Measurements from ENCODE around the gene ZHX3. TPM values are rescaled to one million over a fixed set of nuclear protein-coding genes. Genes with fewer than 3 reads are reported as not detected.

Gene ZHX3
- total RNA-seq, 1 experiment from 2014 or later = 22.7 TPM

DNA sequence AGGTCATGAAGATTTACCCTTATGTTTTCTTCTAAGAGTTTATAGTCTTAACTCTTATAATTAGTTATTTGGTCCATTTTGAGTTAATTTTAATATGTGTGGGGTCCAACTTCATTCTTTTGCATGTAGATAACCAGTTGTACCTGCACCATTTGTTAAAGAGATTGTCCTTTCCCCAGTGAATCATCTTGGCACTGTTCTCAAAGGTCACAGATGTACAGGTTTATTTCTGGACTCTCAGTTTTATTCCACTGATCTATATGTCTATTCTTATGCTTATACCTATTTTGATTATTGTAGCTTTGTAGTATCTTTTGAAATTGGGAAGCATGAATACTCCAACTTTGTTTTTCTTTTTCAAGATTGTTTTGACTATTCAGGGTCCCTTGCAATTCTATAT, 44.1 kb downstream of the ZHX3 start:
- TF ChIP-seq, protein P1, sequence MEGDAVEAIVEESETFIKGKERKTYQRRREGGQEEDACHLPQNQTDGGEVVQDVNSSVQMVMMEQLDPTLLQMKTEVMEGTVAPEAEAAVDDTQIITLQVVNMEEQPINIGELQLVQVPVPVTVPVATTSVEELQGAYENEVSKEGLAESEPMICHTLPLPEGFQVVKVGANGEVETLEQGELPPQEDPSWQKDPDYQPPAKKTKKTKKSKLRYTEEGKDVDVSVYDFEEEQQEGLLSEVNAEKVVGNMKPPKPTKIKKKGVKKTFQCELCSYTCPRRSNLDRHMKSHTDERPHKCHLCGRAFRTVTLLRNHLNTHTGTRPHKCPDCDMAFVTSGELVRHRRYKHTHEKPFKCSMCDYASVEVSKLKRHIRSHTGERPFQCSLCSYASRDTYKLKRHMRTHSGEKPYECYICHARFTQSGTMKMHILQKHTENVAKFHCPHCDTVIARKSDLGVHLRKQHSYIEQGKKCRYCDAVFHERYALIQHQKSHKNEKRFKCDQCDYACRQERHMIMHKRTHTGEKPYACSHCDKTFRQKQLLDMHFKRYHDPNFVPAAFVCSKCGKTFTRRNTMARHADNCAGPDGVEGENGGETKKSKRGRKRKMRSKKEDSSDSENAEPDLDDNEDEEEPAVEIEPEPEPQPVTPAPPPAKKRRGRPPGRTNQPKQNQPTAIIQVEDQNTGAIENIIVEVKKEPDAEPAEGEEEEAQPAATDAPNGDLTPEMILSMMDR (IDR thresholded peaks at IDR 0.05; ENCODE audit: unreplicated experiment) = no peak
- H3K4me1 Mint-ChIP-seq (ENCODE audit: low read depth, unreplicated experiment) = peaks cover 16% of the 10 kb centered on the region
- H3K27ac Mint-ChIP-seq (ENCODE audit: unreplicated experiment) = no peak overlapping the region
- BruUV-seq (replicated peaks) = no TSS peak
- H3K36me3 Mint-ChIP-seq (ENCODE audit: insufficient read depth, unreplicated experiment) = no peaks in the 10 kb centered on the region
- H3K9me3 Mint-ChIP-seq (ENCODE audit: low read depth, unreplicated experiment) = no peaks in the 10 kb centered on the region
- intact Hi-C loops (cut with micrococcal nuclease; ENCODE audit: unreplicated experiment) = no loop called here
- no peak overlapping the region for H3K4me3 Mint-ChIP-seq (ENCODE audit: low read depth, unreplicated experiment)
- CTCF ChIA-PET = no interaction called here
- H3K27me3 Mint-ChIP-seq (ENCODE audit: unreplicated experiment) = no peaks in the 10 kb centered on the region
- no peak for DNase-seq

DNA sequence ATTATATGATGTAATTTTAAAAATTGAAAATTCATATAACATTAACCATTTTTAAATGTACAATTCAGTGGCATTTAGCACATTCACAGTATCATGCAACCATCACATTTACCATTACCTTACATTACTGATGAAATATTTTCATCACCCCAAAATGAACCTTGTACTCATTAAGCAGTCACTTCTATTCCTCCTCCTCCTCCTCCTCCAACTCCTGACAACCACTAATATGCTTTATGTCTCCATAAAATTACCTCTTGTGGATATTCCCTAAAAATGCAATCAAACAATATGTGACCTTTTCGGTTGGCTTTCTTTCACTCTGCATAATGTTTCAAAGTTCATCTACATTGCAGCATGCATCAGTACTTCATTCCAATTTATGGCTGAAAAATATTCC, 45.2 kb downstream of the ZHX3 start:
- Mint-ChIP-seq H3K27ac (ENCODE audit: unreplicated experiment) (no peak overlapping the region), H3K27me3 (ENCODE audit: unreplicated experiment) (no peaks in the 10 kb centered on the region), H3K9me3 (ENCODE audit: low read depth, unreplicated experiment) (no peaks in the 10 kb centered on the region), H3K36me3 (ENCODE audit: insufficient read depth, unreplicated experiment) (no peaks in the 10 kb centered on the region), H3K4me3 (ENCODE audit: low read depth, unreplicated experiment) (no peak overlapping the region), H3K4me1 (ENCODE audit: low read depth, unreplicated experiment) (peaks cover 19% of the 10 kb centered on the region)
- TF ChIP-seq, protein P1 (IDR thresholded peaks at IDR 0.05; ENCODE audit: unreplicated experiment) = no peak
- CTCF ChIA-PET = no interaction called here
- intact Hi-C loops (cut with micrococcal nuclease; ENCODE audit: unreplicated experiment) = no loop called here
- no TSS peak for BruUV-seq (replicated peaks)
- DNase-seq = no peak

DNA sequence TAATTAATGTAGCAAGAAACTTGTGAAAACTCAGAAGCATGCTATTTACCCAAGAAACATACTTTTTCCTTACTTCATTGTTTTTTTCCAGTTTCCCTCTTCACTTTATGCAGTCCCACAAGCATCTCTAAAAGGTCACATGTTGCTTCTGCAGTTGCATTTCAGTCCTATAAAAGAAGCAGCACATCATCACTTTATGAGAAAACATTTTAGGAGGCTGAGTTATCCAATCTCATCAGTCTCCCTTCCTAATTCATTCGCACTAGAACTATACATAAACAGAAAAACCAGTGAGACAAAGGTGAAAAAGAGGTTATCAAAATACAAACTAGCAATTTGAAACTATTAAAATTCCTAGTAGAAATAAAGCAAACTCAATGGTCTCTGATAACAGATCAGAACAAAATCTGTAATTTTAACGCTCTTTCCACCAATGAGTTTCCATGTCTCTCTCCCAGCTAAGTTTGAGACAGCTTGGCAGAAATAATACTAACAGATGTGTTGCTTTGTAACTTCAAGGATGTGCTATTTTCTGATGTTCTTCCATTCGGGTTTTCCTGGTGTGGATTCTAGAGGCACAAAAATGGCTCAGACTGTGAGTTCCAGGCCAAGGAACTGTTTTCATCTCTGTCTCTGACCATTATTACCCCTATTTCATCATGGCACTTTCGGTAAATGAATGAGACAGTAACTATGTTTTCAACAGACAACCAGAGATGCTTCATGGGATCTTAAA, 48.4 kb downstream of the ZHX3 start:
- no peaks in the 10 kb centered on the region for H3K36me3 Mint-ChIP-seq (ENCODE audit: insufficient read depth, unreplicated experiment)
- peaks cover 11% of the 10 kb centered on the region for H3K4me1 Mint-ChIP-seq (ENCODE audit: low read depth, unreplicated experiment)
- BruUV-seq (replicated peaks) = no TSS peak
- CTCF ChIA-PET = no interaction called here
- TF ChIP-seq, protein P1 (IDR thresholded peaks at IDR 0.05; ENCODE audit: unreplicated experiment) = no peak
- no peak overlapping the region for H3K4me3 Mint-ChIP-seq (ENCODE audit: low read depth, unreplicated experiment)
- no peaks in the 10 kb centered on the region for H3K27me3 Mint-ChIP-seq (ENCODE audit: unreplicated experiment)
- no peak overlapping the region for H3K27ac Mint-ChIP-seq (ENCODE audit: unreplicated experiment)
- no peaks in the 10 kb centered on the region for H3K9me3 Mint-ChIP-seq (ENCODE audit: low read depth, unreplicated experiment)
- intact Hi-C loops (cut with micrococcal nuclease; ENCODE audit: unreplicated experiment) = no loop called here
- no peak for DNase-seq

DNA sequence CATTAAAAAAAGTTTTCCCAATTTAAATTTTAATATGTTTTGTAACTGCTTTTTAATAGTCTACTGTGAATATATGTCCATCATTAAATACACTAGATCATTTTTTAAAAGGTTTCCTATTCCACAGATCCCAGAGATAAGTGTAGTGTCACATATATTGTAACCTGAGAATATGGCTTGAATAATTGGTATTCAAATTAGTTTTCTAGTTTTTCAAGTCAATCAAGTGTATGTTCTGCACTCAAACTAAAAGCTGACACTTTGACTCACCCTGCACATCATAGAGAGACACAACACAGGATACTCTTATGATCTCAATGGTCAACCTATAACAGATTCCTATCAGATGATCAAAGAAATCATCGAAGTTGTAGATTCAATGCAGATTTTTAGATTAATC, 49.1 kb downstream of the ZHX3 start:
- CTCF ChIA-PET = no interaction called here
- H3K36me3 Mint-ChIP-seq (ENCODE audit: insufficient read depth, unreplicated experiment) = no peaks in the 10 kb centered on the region
- BruUV-seq (replicated peaks) = no TSS peak
- H3K9me3 Mint-ChIP-seq (ENCODE audit: low read depth, unreplicated experiment) = no peaks in the 10 kb centered on the region
- no peak overlapping the region for H3K4me3 Mint-ChIP-seq (ENCODE audit: low read depth, unreplicated experiment)
- no peaks in the 10 kb centered on the region for H3K27me3 Mint-ChIP-seq (ENCODE audit: unreplicated experiment)
- H3K4me1 Mint-ChIP-seq (ENCODE audit: low read depth, unreplicated experiment) = peaks cover 11% of the 10 kb centered on the region
- H3K27ac Mint-ChIP-seq (ENCODE audit: unreplicated experiment) = no peak overlapping the region
- TF ChIP-seq, protein P1 (IDR thresholded peaks at IDR 0.05; ENCODE audit: unreplicated experiment) = no peak
- intact Hi-C loops (cut with micrococcal nuclease; ENCODE audit: unreplicated experiment) = no loop called here
- no peak for DNase-seq
